Stimulated activated memory B cell treated with anti-CD40 and anti-IgM and Interleukin-4, amounts not matched to agents 10 μg/mL and 1 μg/mL and 100 μg/mL, for 72 hours (primary cell): ENCODE results near the gene PACRG.
"Not testable (repeated sequence)": the region's sequence is repeated elsewhere in the genome, so short reads cannot be mapped to it uniquely, and the experiment has no call there.

Experiments
- ATAC-seq: fragments of 150-1000 bp; cut with Tn5 transposase; 2 replicates; pipeline ENCODE4 v1.10.0; 2021
- H3K27ac Mint-ChIP-seq: one replicate; pipeline ENCODE4 v1.8.0; 2022; ENCODE audit warnings: mild to moderate bottlenecking, mixed read lengths
- H3K27me3 Mint-ChIP-seq: one replicate; pipeline ENCODE4 v1.8.0; 2022; ENCODE audit warnings: mixed read lengths
- H3K36me3 Mint-ChIP-seq: one replicate; pipeline ENCODE4 v1.8.0; 2022; ENCODE audit warnings: mixed read lengths
- H3K4me1 Mint-ChIP-seq: one replicate; pipeline ENCODE4 v1.8.0; 2022; ENCODE audit warnings: mixed read lengths
- H3K4me3 Mint-ChIP-seq: one replicate; pipeline ENCODE4 v1.8.0; 2022; ENCODE audit warnings: mild to moderate bottlenecking, moderate library complexity, mixed read lengths
- H3K9me3 Mint-ChIP-seq: one replicate; pipeline ENCODE4 v1.8.0; 2022; ENCODE audit warnings: mixed read lengths

The PACRG gene

GRCh38 chr6:163313566-163313965 is 585.8 kb downstream of the PACRG start:
- Mint-ChIP-seq H3K4me1 (no peaks in the 10 kb centered on the region), H3K27me3 (peaks cover 37% of the 10 kb centered on the region), H3K9me3 (no peaks in the 10 kb centered on the region), H3K27ac (no peak overlapping the region), H3K36me3 (no peaks in the 10 kb centered on the region), H3K4me3 (no peak overlapping the region)
- ATAC-seq, result no peak

GRCh38 chr6:163313981-163314380 is 586.2 kb downstream of the PACRG start:
- peaks cover 37% of the 10 kb centered on the region for H3K27me3 Mint-ChIP-seq
- ATAC-seq, result no peak
- H3K36me3 Mint-ChIP-seq, result no peaks in the 10 kb centered on the region
- no peak overlapping the region for H3K27ac Mint-ChIP-seq
- H3K4me3 Mint-ChIP-seq, result no peak overlapping the region
- no peaks in the 10 kb centered on the region for H3K9me3 Mint-ChIP-seq
- no peaks in the 10 kb centered on the region for H3K4me1 Mint-ChIP-seq

- Mint-ChIP-seq H3K9me3 (no peaks in the 10 kb centered on the region), H3K4me3 (no peak overlapping the region), H3K4me1 (no peaks in the 10 kb centered on the region), H3K36me3 (no peaks in the 10 kb centered on the region), H3K27me3 (peaks cover 37% of the 10 kb centered on the region), H3K27ac (no peak overlapping the region)
- no peak for ATAC-seq
Observed at GRCh38 chr6:163314791-163315470, 587.2 kb downstream of the PACRG start.

GRCh38 chr6:163316866-163317495 is 589.2 kb downstream of the PACRG start:
- not testable (repeated sequence) for ATAC-seq, H3K36me3 Mint-ChIP-seq, H3K4me3 Mint-ChIP-seq, H3K4me1 Mint-ChIP-seq, H3K9me3 Mint-ChIP-seq, H3K27ac Mint-ChIP-seq
- peaks cover 44% of the 10 kb centered on the region for H3K27me3 Mint-ChIP-seq

- Mint-ChIP-seq H3K27ac (no peak overlapping the region), H3K9me3 (no peaks in the 10 kb centered on the region), H3K27me3 (peaks cover 41% of the 10 kb centered on the region), H3K36me3 (no peaks in the 10 kb centered on the region), H3K4me1 (no peaks in the 10 kb centered on the region), H3K4me3 (no peak overlapping the region)
- no peak for ATAC-seq
Observed at GRCh38 chr6:163318071-163318786, 590.5 kb downstream of the PACRG start.

GRCh38 chr6:163319609-163320366 is 592.0 kb downstream of the PACRG start:
- Mint-ChIP-seq H3K9me3 (no peaks in the 10 kb centered on the region), H3K4me3 (no peak overlapping the region), H3K36me3 (no peaks in the 10 kb centered on the region), H3K27ac (no peak overlapping the region), H3K27me3 (peaks cover 30% of the 10 kb centered on the region), H3K4me1 (no peaks in the 10 kb centered on the region)
- no peak for ATAC-seq

GRCh38 chr6:163320402-163320801 is 592.6 kb downstream of the PACRG start:
- Mint-ChIP-seq H3K4me3 (no peak overlapping the region), H3K9me3 (no peaks in the 10 kb centered on the region), H3K27me3 (peaks cover 24% of the 10 kb centered on the region)

GRCh38 chr6:163320804-163321203 is 593.0 kb downstream of the PACRG start:
- Mint-ChIP-seq H3K27me3 (peaks cover 20% of the 10 kb centered on the region), H3K36me3 (no peaks in the 10 kb centered on the region), H3K27ac (no peak overlapping the region), H3K4me3 (no peak overlapping the region), H3K4me1 (no peaks in the 10 kb centered on the region), H3K9me3 (no peaks in the 10 kb centered on the region)
- ATAC-seq, result no peak

More at GRCh38 chr6:163320402-163320801, 592.6 kb downstream of the PACRG start:
- Mint-ChIP-seq H3K4me1 (no peaks in the 10 kb centered on the region), H3K27ac (no peak overlapping the region), H3K36me3 (no peaks in the 10 kb centered on the region)
- no peak for ATAC-seq

GRCh38 chr6:163321717-163322116 is 593.9 kb downstream of the PACRG start:
- Mint-ChIP-seq H3K4me1 (no peaks in the 10 kb centered on the region), H3K27ac (no peak overlapping the region), H3K27me3 (peaks cover 17% of the 10 kb centered on the region), H3K36me3 (no peaks in the 10 kb centered on the region), H3K9me3 (no peaks in the 10 kb centered on the region), H3K4me3 (no peak overlapping the region)
- no peak for ATAC-seq

GRCh38 chr6:163323274-163323673 is 595.5 kb downstream of the PACRG start:
- H3K9me3 Mint-ChIP-seq, result peaks cover 7% of the 10 kb centered on the region
- peaks cover 17% of the 10 kb centered on the region for H3K27me3 Mint-ChIP-seq

GRCh38 chr6:163323705-163324104 is 595.9 kb downstream of the PACRG start:
- H3K4me1 Mint-ChIP-seq, result no peaks in the 10 kb centered on the region
- H3K27ac Mint-ChIP-seq, result no peak overlapping the region
- ATAC-seq, result no peak
- peaks cover 7% of the 10 kb centered on the region for H3K9me3 Mint-ChIP-seq
- H3K36me3 Mint-ChIP-seq, result no peaks in the 10 kb centered on the region
- no peak overlapping the region for H3K4me3 Mint-ChIP-seq
- H3K27me3 Mint-ChIP-seq, result peaks cover 17% of the 10 kb centered on the region

More at GRCh38 chr6:163323274-163323673, 595.5 kb downstream of the PACRG start:
- Mint-ChIP-seq H3K36me3 (no peaks in the 10 kb centered on the region), H3K4me3 (no peak overlapping the region), H3K27ac (no peak overlapping the region), H3K4me1 (no peaks in the 10 kb centered on the region)
- ATAC-seq, result no peak

- ATAC-seq, result no peak
- no peak overlapping the region for H3K27ac Mint-ChIP-seq
- peaks cover 17% of the 10 kb centered on the region for H3K27me3 Mint-ChIP-seq
- peaks cover 7% of the 10 kb centered on the region for H3K9me3 Mint-ChIP-seq
- H3K4me3 Mint-ChIP-seq, result no peak overlapping the region
- H3K36me3 Mint-ChIP-seq, result no peaks in the 10 kb centered on the region
- no peaks in the 10 kb centered on the region for H3K4me1 Mint-ChIP-seq
Observed at GRCh38 chr6:163324326-163324687, 596.5 kb downstream of the PACRG start.

GRCh38 chr6:163324688-163325389 is 597.1 kb downstream of the PACRG start:
- peaks cover 17% of the 10 kb centered on the region for H3K27me3 Mint-ChIP-seq
- no peaks in the 10 kb centered on the region for H3K36me3 Mint-ChIP-seq
- H3K4me1 Mint-ChIP-seq, result no peaks in the 10 kb centered on the region
- H3K27ac Mint-ChIP-seq, result no peak overlapping the region
- ATAC-seq, result no peak
- H3K9me3 Mint-ChIP-seq, result peaks cover 7% of the 10 kb centered on the region
- H3K4me3 Mint-ChIP-seq, result no peak overlapping the region

GRCh38 chr6:163325390-163325784 is 597.6 kb downstream of the PACRG start:
- H3K27me3 Mint-ChIP-seq, result peaks cover 17% of the 10 kb centered on the region
- H3K9me3 Mint-ChIP-seq, result peaks cover 7% of the 10 kb centered on the region
- no peak overlapping the region for H3K27ac Mint-ChIP-seq
- no peak overlapping the region for H3K4me3 Mint-ChIP-seq
- H3K36me3 Mint-ChIP-seq, result no peaks in the 10 kb centered on the region
- H3K4me1 Mint-ChIP-seq, result no peaks in the 10 kb centered on the region
- ATAC-seq, result no peak
